Neural crest cell (in vitro differentiated cells): Measurements from ENCODE around the gene BRPF1. TPM values are rescaled to one million over a fixed set of nuclear protein-coding genes. Genes with fewer than 3 reads are reported as not detected.
A peak's percentile ranks its signal among the peaks of the same experiment; 100 is the strongest.

ENCODE experiments used
- DNase-seq: peaks from one replicate; pipeline ENCODE4 v3.0.0; 2021; ENCODE audit warnings: low read depth, mixed read lengths, low spot score
- H3K27ac Mint-ChIP-seq: one replicate; pipeline ENCODE4 v1.8.0; 2021; ENCODE audit warnings: mild to moderate bottlenecking, mixed read lengths; ENCODE audit not compliant: unreplicated experiment
- H3K27me3 Mint-ChIP-seq: 2 replicates; pipeline ENCODE4 v1.8.0; 2021; ENCODE audit warnings: low read depth, mild to moderate bottlenecking, mixed read lengths
- H3K36me3 Mint-ChIP-seq: 2 replicates; pipeline ENCODE4 v1.8.0; 2021; ENCODE audit warnings: low read depth, mild to moderate bottlenecking, mixed read lengths
- H3K4me1 Mint-ChIP-seq: 2 replicates; pipeline ENCODE4 v1.8.0; 2021; ENCODE audit warnings: mixed read lengths
- H3K4me3 Mint-ChIP-seq: one replicate; pipeline ENCODE4 v1.8.0; 2021; ENCODE audit warnings: mild to moderate bottlenecking, mixed read lengths
- H3K9me3 Mint-ChIP-seq: 2 replicates; pipeline ENCODE4 v1.8.0; 2021; ENCODE audit warnings: mixed read lengths
- CTCF ChIP-seq: fragments of 200-600 bp; sonication (generic); conservative IDR thresholded peaks from 2 replicates; pipeline ENCODE4 v1.5.0; 2021; ENCODE audit warnings: antibody characterized with exemption, mild to moderate bottlenecking
- total RNA-seq: library from RNA; stranded (reverse); gene quantifications from 2 replicates; pipeline ENCODE4 v1.2.1, GENCODE V29; 2021

Gene BRPF1
- total RNA-seq, 1 donor from 2014 or later = 39.2 TPM

DNA sequence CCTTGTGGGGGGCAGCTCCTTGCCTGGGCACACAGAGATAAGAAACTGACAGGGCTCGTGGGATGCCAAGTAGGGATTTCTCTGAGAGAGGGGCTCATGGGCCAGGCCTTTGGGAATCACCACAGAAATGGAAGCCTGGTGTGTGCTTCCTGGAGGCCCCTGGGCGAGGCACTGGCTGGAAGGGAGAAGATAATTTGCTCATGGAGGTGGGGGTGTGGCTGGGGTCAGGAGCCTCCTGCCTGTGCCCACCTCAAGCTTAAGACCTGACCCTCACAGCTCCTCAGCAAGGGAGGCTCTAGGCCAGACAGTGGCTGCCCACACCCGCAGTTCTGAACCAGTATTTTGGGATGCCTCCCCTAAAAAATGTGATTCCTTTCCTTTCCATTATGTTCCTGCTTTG is 44.8 kb upstream of the BRPF1 start:
- H3K36me3 Mint-ChIP-seq = no peaks in the 10 kb centered on the region

GRCh38 chr3:9687514-9687913 is 44.0 kb upstream of the BRPF1 start:
- H3K4me1 Mint-ChIP-seq = no peaks in the 10 kb centered on the region
- no peaks in the 10 kb centered on the region for H3K9me3 Mint-ChIP-seq
- no peaks in the 10 kb centered on the region for H3K27me3 Mint-ChIP-seq
- no peak for DNase-seq
- TF ChIP-seq CTCF = no peak
- H3K36me3 Mint-ChIP-seq = no peaks in the 10 kb centered on the region
- H3K4me3 Mint-ChIP-seq = no peak overlapping the region
- no peak overlapping the region for H3K27ac Mint-ChIP-seq

More for the DNA sequence above, 44.8 kb upstream of the BRPF1 start:
- no peak for DNase-seq
- Mint-ChIP-seq H3K27me3 (no peaks in the 10 kb centered on the region), H3K4me1 (no peaks in the 10 kb centered on the region), H3K4me3 (no peak overlapping the region), H3K27ac (no peak overlapping the region), H3K9me3 (no peaks in the 10 kb centered on the region)
- TF ChIP-seq CTCF = no peak

DNA sequence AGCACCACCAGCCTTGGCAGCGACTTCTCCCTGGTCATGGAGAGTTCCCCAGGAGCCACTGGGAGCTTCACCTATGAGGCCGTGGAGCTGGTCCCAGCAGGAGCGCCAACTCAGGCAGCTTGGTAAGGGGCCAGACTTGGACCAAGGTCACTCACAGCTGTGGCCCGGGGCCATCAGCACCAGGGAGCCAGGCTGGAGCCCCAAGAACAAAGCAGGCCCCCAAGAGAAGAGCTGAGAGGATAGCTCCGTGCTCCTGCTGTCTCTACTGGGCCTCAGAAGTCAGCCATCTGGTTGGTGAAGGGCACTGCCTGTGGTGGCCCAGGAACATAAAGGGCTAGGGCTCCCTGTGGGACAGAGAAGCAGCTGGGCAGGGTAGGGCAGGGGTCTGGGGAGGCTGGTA is 42.6 kb upstream of the BRPF1 start:
- Mint-ChIP-seq H3K9me3 (no peaks in the 10 kb centered on the region), H3K4me1 (no peaks in the 10 kb centered on the region), H3K27me3 (no peaks in the 10 kb centered on the region), H3K36me3 (no peaks in the 10 kb centered on the region), H3K4me3 (no peak overlapping the region), H3K27ac (no peak overlapping the region)
- no peak for TF ChIP-seq CTCF
- DNase-seq = no peak

DNA sequence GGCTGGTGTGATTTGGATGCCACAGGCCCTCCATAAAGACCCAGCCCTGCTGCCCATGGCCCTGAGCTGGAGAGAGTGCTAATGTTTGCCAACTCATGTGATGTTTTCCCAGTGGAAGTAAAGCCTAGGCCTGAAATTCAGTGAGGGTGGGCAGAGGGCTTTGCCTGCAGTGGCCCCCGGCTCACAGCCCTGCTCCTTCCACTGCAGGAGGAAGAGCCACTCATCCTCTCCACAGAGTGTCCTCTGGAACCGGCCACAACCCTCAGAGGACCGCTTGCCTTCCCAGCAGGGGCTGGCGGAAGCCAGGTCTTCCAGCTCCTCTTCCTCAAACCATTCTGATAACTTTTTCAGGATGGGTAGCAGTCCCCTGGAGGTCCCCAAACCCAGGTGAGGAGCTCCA is 41.8 kb upstream of the BRPF1 start:
- Mint-ChIP-seq H3K9me3 (no peaks in the 10 kb centered on the region), H3K27ac (no peak overlapping the region), H3K36me3 (no peaks in the 10 kb centered on the region), H3K4me1 (no peaks in the 10 kb centered on the region), H3K4me3 (no peak overlapping the region), H3K27me3 (no peaks in the 10 kb centered on the region)
- no peak for TF ChIP-seq CTCF
- DNase-seq = no peak

DNA sequence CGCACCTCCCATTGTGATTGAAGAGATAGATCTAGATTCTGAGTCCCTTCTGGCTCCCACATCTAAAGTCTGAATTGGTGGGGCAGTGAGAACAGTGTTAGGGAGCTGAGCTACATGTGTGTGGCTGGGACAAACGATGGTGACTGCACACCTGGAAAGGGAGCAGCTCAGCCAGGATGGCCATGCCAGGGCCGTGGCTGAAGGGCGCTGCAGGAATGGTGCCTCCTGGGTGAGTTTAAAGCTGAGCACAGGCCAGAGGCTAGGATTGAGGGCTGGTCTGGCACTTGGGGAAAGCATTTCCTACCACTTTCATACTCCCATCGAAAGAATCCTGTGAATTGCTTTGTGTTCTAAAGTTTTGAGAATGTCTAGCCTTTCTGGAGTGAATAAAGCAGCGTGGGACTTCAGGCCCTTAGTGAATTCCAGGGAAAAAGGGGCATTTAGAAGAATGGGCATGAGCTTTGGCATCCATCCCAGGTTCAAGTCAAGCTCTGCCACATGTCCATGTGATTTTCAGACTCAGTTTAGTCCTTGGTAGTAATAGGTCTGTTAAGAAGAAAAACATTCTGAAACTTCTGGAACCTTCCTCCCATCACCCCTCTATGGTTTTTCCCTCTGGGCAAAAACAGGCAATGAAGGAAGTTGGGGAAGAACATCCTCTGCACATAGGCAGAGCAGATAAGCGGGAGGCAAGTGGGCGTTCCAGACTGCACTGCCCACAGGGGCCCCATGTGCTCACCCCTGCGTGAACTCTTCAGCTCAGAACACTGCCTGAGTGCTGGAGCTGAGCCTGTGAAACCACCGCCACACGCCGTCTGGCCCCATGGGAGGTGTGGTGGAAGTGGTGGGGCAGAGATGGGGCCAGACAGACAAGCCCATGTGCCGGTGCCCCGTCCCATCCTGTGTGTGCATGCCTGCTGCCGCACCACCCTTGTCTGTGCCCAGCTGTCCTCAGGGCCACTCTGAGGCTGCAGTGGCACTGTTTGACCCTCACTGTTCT is 40.8 kb upstream of the BRPF1 start:
- no peaks in the 10 kb centered on the region for H3K27me3 Mint-ChIP-seq
- H3K27ac Mint-ChIP-seq = peak overlapping the region; percentile 57
- no peaks in the 10 kb centered on the region for H3K36me3 Mint-ChIP-seq
- no peak for TF ChIP-seq CTCF
- no peak overlapping the region for H3K4me3 Mint-ChIP-seq
- no peak for DNase-seq
- no peaks in the 10 kb centered on the region for H3K4me1 Mint-ChIP-seq
- no peaks in the 10 kb centered on the region for H3K9me3 Mint-ChIP-seq
